Measurements from ENCODE around the gene LMX1B.

DNA sequence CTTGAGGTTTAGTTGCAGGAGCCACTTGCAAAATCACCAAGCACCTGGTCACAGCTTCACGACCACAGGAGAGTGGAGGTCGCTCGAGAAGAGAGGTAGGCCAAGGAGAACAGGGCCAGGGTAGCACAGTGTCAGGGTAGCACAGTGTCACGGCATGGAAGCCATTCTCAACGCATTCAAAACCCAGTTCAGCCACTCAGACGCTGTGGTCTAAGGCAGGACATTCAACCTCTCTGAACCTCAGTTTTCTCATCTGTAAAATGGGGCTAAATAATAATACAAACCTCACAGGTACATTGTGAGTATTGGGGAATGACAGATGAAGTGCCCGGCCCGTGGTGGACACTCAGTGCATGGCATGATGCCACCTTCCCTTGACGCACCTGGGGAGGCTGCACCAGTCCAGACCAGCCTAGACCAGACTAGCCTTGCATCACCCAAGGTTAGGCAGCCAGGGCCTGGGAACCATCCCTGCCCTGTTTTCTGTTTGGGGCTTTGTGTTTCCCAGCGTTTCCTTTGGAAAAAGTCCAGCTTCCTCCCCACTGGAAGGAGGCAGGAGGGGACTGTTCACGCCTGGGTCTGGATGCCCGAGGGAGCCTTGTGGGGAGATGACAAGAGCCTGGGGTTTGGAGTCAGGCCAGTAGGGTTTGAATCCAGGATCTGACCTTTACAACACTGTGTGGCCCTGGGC lies 7.8 kb upstream of the LMX1B start:
- no peak for TF ChIP-seq POLR2AphosphoS5 (IDR thresholded peaks at IDR 0.05; ENCODE audit: low read depth)
- TF ChIP-seq, protein P1, sequence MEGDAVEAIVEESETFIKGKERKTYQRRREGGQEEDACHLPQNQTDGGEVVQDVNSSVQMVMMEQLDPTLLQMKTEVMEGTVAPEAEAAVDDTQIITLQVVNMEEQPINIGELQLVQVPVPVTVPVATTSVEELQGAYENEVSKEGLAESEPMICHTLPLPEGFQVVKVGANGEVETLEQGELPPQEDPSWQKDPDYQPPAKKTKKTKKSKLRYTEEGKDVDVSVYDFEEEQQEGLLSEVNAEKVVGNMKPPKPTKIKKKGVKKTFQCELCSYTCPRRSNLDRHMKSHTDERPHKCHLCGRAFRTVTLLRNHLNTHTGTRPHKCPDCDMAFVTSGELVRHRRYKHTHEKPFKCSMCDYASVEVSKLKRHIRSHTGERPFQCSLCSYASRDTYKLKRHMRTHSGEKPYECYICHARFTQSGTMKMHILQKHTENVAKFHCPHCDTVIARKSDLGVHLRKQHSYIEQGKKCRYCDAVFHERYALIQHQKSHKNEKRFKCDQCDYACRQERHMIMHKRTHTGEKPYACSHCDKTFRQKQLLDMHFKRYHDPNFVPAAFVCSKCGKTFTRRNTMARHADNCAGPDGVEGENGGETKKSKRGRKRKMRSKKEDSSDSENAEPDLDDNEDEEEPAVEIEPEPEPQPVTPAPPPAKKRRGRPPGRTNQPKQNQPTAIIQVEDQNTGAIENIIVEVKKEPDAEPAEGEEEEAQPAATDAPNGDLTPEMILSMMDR (IDR thresholded peaks at IDR 0.05; ENCODE audit: insufficient read depth, low read length): no peak
